Left lobe of liver (tissue), 2 donors: ENCODE measurements around the gene OR4D11. TPM values are rescaled to one million over a fixed set of nuclear protein-coding genes. Genes with fewer than 3 reads are reported as not detected.
A peak's percentile ranks its signal among the peaks of the same experiment; 100 is the strongest.
"Not testable (repeated sequence)": the region's sequence is repeated elsewhere in the genome, so short reads cannot be mapped to it uniquely, and the experiment has no call there.

ENCODE experiments used
- ATAC-seq: fragments of 200-7000 bp; cut with Tn5 transposase; one replicate; pipeline ENCODE4 v1.9.1; 2020; ENCODE audit warnings: mild to moderate bottlenecking, moderate library complexity
- DNase-seq: peaks from one replicate; pipeline ENCODE4 v3.0.0-alpha.2; 2020; ENCODE audit warnings: low spot score
- total RNA-seq: library from RNA; stranded (reverse); gene quantifications from one replicate; pipeline ENCODE4 v1.2.1, GENCODE V29; 2021
- donor health status: DM: no; HTN: no; CAD: no; lungs with moderate emphysema.
- donor health status: DM: no; HTN: yes; CAD: no.

OR4D11 gene
- not detected for total RNA-seq

- no peak for DNase-seq
Observed at GRCh38 chr11:59503276-59503675, at the start of gene OR4D11. Gene OR4D11, plus strand, starts transcription at chr11:59503576. Its CDS starts 0 bp downstream, at chr11:59503576.

DNA sequence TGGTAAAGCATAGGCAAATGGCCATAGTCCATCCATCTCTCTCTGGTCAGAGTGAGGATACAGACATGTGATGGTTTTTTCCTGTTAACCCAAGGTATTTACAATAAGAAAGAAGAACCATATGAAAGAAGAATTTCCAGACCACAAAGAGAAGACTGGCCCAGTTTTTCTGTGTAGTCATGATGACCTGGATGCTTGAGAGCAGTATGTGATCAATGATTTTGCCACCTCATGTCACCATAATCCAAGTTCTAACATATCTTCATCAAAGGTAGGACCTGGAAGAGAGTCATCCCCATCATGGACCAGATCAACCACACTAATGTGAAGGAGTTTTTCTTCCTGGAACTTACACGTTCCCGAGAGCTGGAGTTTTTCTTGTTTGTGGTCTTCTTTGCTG, 46.7 kb upstream of the OR4D11 start, which contains the start of gene OR4D6:
OR4D6 (plus strand) TSS at position 301 of the 400 bp plus-strand sequence; CDS start at position 301, 0 bp downstream.
- DNase-seq, result no peak
- ATAC-seq, result no peak

More at GRCh38 chr11:59503276-59503675, at the start of gene OR4D11:
- no peak for ATAC-seq

GRCh38 chr11:59459916-59460315, 43.5 kb upstream of the OR4D11 start:
- ATAC-seq (no peak), DNase-seq (no peak)

- DNase-seq (no peak), ATAC-seq (no peak)
Observed at GRCh38 chr11:59463190-59463641, 40.2 kb upstream of the OR4D11 start.

DNA sequence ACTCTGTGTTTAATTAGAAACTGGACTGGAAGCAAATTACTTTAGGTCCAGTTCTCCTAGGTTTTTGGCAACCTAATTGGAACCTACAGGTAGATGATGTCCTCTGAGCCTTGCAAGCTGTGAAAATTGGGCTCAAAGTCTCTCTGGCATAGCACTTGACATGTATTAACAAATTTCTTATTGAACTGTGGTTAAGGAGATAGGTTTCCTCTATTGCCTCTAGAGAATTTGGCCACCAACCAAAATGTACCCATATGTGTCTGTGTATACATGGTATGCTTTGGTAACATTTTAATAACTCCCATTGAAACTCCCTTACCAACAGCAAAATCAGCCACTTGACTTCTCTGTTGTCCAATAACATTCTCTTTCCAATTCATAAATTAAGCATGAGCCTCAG, 30.4 kb upstream of the OR4D11 start, which contains the start of gene OR4D10:
OR4D10 (plus strand) TSS at position 301 of the 400 bp plus-strand sequence. CDS start 4,115 bp downstream, outside the sequence.
- ATAC-seq (no peak), DNase-seq (no peak)

- no peak for ATAC-seq
- DNase-seq, result no peak
Observed at GRCh38 chr11:59475176-59475575, 28.2 kb upstream of the OR4D11 start.

- no peak for DNase-seq
- ATAC-seq, result no peak
Observed at GRCh38 chr11:59479906-59480305, 23.5 kb upstream of the OR4D11 start.

DNA sequence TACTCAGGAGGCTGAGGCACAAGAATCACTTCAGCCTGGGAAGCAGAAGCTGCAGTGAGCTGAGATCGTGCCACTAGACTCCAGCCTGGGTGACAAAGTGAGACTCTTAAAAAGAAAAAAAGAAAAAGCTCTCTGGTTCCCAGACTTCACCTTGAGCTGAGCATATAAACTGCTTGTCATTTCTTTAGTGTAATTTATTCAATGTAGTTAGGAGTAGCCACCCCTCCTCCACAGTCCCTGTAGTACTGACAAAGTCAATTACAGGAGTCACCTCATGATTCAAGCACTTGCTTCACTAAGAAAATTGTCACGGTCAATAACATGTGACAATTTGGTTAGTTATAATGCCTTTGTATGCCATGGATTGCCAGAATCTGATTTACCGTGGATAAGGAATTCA, 23.0 kb upstream of the OR4D11 start:
- ATAC-seq (no peak), DNase-seq (no peak)

GRCh38 chr11:59501931-59502330, 1.4 kb upstream of the OR4D11 start:
- ATAC-seq (no peak), DNase-seq (no peak)

DNA sequence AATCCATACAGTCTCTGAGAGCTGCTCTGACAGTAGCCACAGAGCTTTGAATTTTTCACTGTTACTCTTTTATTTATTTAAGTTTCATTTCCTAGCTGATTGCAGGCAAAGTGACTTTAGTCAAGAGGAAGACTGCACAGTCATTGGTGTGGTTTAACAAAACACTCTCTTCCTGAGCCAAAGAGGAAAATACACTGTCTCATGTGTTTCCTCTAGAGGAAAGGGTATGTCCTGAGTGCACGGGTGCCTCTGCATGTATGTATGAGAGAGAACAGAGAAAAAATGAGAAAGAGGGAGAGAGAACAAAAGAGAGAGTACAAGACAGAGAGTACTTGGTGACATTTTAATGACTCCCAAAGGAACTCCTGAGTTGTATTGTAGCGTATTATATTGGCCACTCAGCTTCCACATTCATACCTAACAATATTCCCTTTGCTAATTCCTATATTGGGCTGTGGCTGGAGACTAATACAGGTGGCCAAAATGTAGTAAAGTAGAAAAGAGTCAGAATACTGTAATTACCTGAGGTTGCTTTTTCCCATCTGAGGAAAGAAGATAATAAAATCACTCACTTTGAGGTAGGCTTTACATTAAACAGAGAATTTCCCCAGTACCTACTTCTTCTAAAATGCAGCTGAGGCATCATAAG, 7.7 kb downstream of the OR4D11 start, which contains the start of gene OR4D9:
OR4D9 (plus strand) TSS at position 599 of the 649 bp plus-strand sequence. CDS start 3,374 bp downstream, outside the sequence.
- ATAC-seq (peak; percentile 66), DNase-seq (no peak)

DNA sequence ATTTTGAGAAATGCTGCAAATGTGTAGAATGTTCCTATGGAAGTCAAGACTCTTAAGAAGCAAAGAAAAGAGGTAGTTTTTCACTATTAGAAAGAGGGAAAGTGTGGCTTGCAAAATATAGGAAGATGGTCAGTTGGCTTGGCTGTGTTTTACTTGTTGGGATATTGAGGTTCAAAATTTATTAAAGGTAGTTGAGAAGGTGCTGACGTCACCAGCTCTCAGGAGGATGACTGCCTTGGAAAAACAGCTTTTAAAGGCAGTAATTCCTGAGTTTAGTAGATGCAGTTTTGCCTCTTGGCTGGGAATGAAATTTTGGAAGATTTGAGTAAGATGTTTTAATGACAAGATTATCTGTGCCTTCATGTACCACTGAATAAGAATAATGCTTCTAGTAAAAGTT, 8.3 kb downstream of the OR4D11 start:
- DNase-seq (no peak), ATAC-seq (no peak)

GRCh38 chr11:59520139-59520538, 16.8 kb downstream of the OR4D11 start:
- not testable (repeated sequence) for ATAC-seq

GRCh38 chr11:59520741-59521140, 17.4 kb downstream of the OR4D11 start:
- no peak for DNase-seq
- ATAC-seq, result no peak

More at GRCh38 chr11:59520139-59520538, 16.8 kb downstream of the OR4D11 start:
- not testable (repeated sequence) for DNase-seq

GRCh38 chr11:59523541-59523940, 20.2 kb downstream of the OR4D11 start:
- DNase-seq (no peak), ATAC-seq (no peak)

- ATAC-seq, result no peak
- DNase-seq, result no peak
Observed at GRCh38 chr11:59528711-59529110, 25.3 kb downstream of the OR4D11 start.

DNA sequence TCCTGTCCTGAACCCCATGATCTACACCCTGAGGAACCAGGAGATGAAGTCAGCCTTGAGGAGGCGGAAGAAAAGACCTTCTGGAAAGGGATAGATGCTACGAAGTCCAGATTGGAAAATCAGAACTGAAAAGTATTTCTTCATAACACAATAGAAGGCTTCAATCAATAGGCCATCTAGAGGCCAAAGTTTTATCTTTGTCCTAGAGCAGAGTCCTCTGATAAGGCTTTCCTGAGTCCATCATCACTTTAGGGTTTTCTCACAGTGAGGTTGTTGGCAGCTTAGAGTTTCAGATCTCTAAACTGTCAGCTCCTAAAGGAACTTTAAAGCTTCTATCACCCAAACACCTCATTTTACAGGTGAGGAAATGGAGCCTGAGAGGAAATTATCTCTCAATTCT, 29.2 kb downstream of the OR4D11 start:
- DNase-seq (no peak), ATAC-seq (peak; percentile 42)

DNA sequence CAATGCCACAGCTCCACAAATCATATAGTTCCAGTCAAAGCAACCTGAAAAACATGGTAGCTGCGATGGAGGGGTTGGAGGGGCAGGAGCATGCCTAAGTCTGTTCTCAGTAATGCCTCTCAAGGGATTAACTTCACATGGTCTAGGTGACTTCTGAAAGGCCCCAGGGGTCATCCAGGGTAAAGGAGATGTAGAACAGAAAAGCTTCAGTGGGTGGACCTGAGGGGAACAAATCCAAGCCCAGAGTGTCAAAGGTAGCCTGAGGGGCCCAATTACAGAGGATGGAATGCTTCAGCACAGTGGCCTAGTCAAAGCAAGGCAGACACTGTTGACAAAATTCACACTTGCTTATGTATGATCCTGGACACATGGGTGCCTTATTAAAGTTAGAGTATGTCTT, 31.3 kb downstream of the OR4D11 start:
- no peak for ATAC-seq
- no peak for DNase-seq

DNA sequence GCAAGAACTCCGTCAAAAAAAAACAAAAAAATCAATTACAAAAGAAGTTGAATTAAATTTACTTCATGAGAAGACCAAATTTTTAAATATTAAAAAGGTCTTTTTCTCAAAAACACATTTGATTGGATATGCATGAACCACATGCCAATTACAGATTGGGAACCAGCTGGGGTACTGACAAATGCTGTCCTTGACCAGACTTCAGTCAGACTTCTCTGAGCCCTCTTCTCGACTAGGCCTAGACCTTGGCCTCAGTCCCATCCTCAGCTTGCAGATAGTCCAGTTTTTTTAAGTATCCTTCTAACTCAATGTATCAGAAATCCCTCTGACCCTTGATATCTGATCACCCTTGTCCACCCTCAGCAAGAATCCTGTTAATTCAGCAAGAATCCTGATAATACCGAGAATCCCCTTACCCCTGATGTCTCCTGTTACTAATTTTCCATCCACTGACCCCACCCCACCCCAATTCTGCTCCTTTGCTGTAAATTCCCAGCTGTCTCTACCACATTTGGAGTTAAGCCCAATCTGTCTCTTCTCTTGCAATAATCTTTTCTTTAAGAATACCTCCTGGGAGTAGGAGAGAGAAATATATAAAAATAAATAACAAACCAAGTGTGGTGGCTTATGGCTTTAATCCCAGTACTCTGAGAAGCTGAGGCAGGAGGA, 38.9 kb downstream of the OR4D11 start:
- DNase-seq, result peak; percentile 15
- ATAC-seq, result no peak

DNA sequence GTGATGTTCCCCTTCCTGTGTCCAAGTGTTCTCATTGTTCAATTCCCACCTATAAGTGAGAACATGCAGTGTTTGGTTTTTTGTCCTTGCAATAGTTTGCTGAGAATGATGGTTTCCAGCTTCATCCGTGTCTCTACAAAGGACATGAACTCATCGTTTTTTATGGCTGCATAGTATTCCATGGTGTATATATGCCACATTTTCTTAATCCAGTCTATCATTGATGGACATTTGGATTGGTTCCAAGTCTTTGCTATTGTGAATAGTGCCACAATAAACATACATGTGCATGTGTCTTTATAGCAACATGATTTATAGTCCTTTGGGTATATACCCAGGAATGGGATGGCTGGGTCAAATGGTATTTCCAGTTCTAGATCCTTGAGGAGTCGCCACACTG, 40.3 kb downstream of the OR4D11 start:
- not testable (repeated sequence) for ATAC-seq

DNA sequence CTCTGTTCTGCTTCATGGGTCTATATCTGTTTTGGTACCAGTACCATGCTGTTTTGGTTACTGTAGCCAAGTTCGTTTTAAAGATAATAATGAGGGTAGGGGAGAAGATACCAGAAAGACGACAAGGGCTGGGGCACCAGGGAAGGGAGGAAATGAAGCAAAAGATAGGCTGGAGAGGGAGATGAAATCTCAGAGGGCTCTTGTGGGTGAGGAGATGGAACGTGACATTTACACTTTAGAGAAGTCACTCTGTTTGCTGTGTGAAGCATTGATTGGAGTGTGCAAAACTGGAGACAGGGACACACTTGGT, 41.4 kb downstream of the OR4D11 start:
- ATAC-seq, result no peak
- DNase-seq, result no peak

More for the DNA sequence above, 40.3 kb downstream of the OR4D11 start:
- not testable (repeated sequence) for DNase-seq

- DNase-seq (peak; percentile 34), ATAC-seq (no peak)
Observed at GRCh38 chr11:59545179-59546020, 42.0 kb downstream of the OR4D11 start.
